Measurements from ENCODE around the gene PADI3.
"Not testable (repeated sequence)": the region's sequence is repeated elsewhere in the genome, so short reads cannot be mapped to it uniquely, and the experiment has no call there.

PADI3 gene

GRCh38 chr1:17321857-17322390 lies 73.0 kb downstream of the PADI3 start:
- Histone ChIP-seq H3K27me3 (replicated peaks; ENCODE audit: control insufficient read depth, insufficient read depth, low read length) (peaks cover 31% of the 10 kb centered on the region), H3K9me3 (ENCODE audit: control insufficient read depth, low read length) (peaks cover 28% of the 10 kb centered on the region)
- not testable (repeated sequence) for H3K36me3 ChIP-seq (ENCODE audit: control insufficient read depth, insufficient read depth, low read length, severe bottlenecking); DNase-seq (ENCODE audit: low read depth); H3K9ac ChIP-seq (ENCODE audit: low read length); H3K4me3 ChIP-seq (ENCODE audit: low read length); H3K4me1 ChIP-seq (ENCODE audit: control insufficient read depth, insufficient read depth, low read length)

- H3K27me3 ChIP-seq (replicated peaks; ENCODE audit: control insufficient read depth, insufficient read depth, low read length), result peaks cover 40% of the 10 kb centered on the region
- H3K4me3 ChIP-seq (ENCODE audit: low read length), result no peak overlapping the region
- H3K9ac ChIP-seq (ENCODE audit: low read length), result no peak overlapping the region
- H3K9me3 ChIP-seq (ENCODE audit: control insufficient read depth, low read length), result peaks cover 17% of the 10 kb centered on the region
- no peaks in the 10 kb centered on the region for H3K36me3 ChIP-seq (ENCODE audit: control insufficient read depth, insufficient read depth, low read length, severe bottlenecking)
- H3K4me1 ChIP-seq (ENCODE audit: control insufficient read depth, insufficient read depth, low read length), result no peaks in the 10 kb centered on the region
- DNase-seq (ENCODE audit: low read depth), result no peak
These were observed 80.0 kb downstream of the PADI3 start for GRCh38 chr1:17328855-17329254.

GRCh38 chr1:17329610-17330009 lies 80.7 kb downstream of the PADI3 start:
- H3K36me3 ChIP-seq (ENCODE audit: control insufficient read depth, insufficient read depth, low read length, severe bottlenecking), result no peaks in the 10 kb centered on the region
- DNase-seq (ENCODE audit: low read depth), result no peak
- no peaks in the 10 kb centered on the region for H3K4me1 ChIP-seq (ENCODE audit: control insufficient read depth, insufficient read depth, low read length)
- peaks cover 40% of the 10 kb centered on the region for H3K27me3 ChIP-seq (replicated peaks; ENCODE audit: control insufficient read depth, insufficient read depth, low read length)
- no peak overlapping the region for H3K9ac ChIP-seq (ENCODE audit: low read length)
- no peak overlapping the region for H3K4me3 ChIP-seq (ENCODE audit: low read length)
- peaks cover 16% of the 10 kb centered on the region for H3K9me3 ChIP-seq (ENCODE audit: control insufficient read depth, low read length)

- Histone ChIP-seq H3K4me3 (ENCODE audit: low read length) (no peak overlapping the region), H3K36me3 (ENCODE audit: control insufficient read depth, insufficient read depth, low read length, severe bottlenecking) (no peaks in the 10 kb centered on the region), H3K4me1 (ENCODE audit: control insufficient read depth, insufficient read depth, low read length) (no peaks in the 10 kb centered on the region), H3K9me3 (ENCODE audit: control insufficient read depth, low read length) (peaks cover 13% of the 10 kb centered on the region), H3K9ac (ENCODE audit: low read length) (no peak overlapping the region), H3K27me3 (replicated peaks; ENCODE audit: control insufficient read depth, insufficient read depth, low read length) (peaks cover 35% of the 10 kb centered on the region)
- no peak for DNase-seq (ENCODE audit: low read depth)
These were observed 82.0 kb downstream of the PADI3 start for GRCh38 chr1:17330856-17331255.

GRCh38 chr1:17333081-17333480 lies 84.2 kb downstream of the PADI3 start:
- no peak overlapping the region for H3K4me3 ChIP-seq (ENCODE audit: low read length)
- no peak for DNase-seq (ENCODE audit: low read depth)

More at GRCh38 chr1:17333081-17333480, 84.2 kb downstream of the PADI3 start:
- Histone ChIP-seq H3K4me1 (ENCODE audit: control insufficient read depth, insufficient read depth, low read length) (no peaks in the 10 kb centered on the region), H3K27me3 (replicated peaks; ENCODE audit: control insufficient read depth, insufficient read depth, low read length) (peaks cover 41% of the 10 kb centered on the region), H3K9me3 (ENCODE audit: control insufficient read depth, low read length) (peaks cover 13% of the 10 kb centered on the region), H3K9ac (ENCODE audit: low read length) (no peak overlapping the region), H3K36me3 (ENCODE audit: control insufficient read depth, insufficient read depth, low read length, severe bottlenecking) (no peaks in the 10 kb centered on the region)
